DMS53 treated with DMSO at 0.1 percent for 48 hours (cell line): ENCODE results near the gene NAGK.
"Not testable (repeated sequence)": the region's sequence is repeated elsewhere in the genome, so short reads cannot be mapped to it uniquely, and the experiment has no call there.

Experiments
- DNase-seq: peaks from one replicate; lab custom pipeline; 2025; ENCODE audit not compliant: unreplicated experiment; lab: John Stamatoyannopoulos, UW

Gene NAGK

GRCh38 chr2:71069376-71069775 lies 928 bp downstream of the NAGK start:
- DNase-seq = no peak

GRCh38 chr2:71070294-71071093 lies 2.0 kb downstream of the NAGK start:
- no peak for DNase-seq

- DNase-seq = no peak
Measured at GRCh38 chr2:71071681-71072398, 3.4 kb downstream of the NAGK start.

GRCh38 chr2:71072492-71072891 lies 4.0 kb downstream of the NAGK start:
- DNase-seq = no peak

GRCh38 chr2:71073475-71073874 lies 5.0 kb downstream of the NAGK start:
- DNase-seq = no peak

GRCh38 chr2:71074893-71075395 lies 6.5 kb downstream of the NAGK start:
- no peak for DNase-seq

GRCh38 chr2:71078624-71079023 lies 10.2 kb downstream of the NAGK start:
- no peak for DNase-seq

GRCh38 chr2:71082402-71083252 lies 14.2 kb downstream of the NAGK start:
- DNase-seq = no peak

GRCh38 chr2:71083297-71083696 lies 14.8 kb downstream of the NAGK start:
- not testable (repeated sequence) for DNase-seq

GRCh38 chr2:71083752-71084312 lies 15.4 kb downstream of the NAGK start:
- not testable (repeated sequence) for DNase-seq

- peak; percentile 13 for DNase-seq
Measured at GRCh38 chr2:71085325-71086003, 17.0 kb downstream of the NAGK start.

GRCh38 chr2:71089475-71089874 lies 21.0 kb downstream of the NAGK start:
- not testable (repeated sequence) for DNase-seq

- DNase-seq = not testable (repeated sequence)
Measured at GRCh38 chr2:71091808-71092207, 23.4 kb downstream of the NAGK start.

GRCh38 chr2:71092491-71093260 lies 24.2 kb downstream of the NAGK start:
- not testable (repeated sequence) for DNase-seq

GRCh38 chr2:71100195-71100964 lies 31.9 kb downstream of the NAGK start:
- DNase-seq = peak; percentile 31

- no peak for DNase-seq
Measured at GRCh38 chr2:71101656-71102055, 33.2 kb downstream of the NAGK start.

GRCh38 chr2:71102981-71103681 lies 34.7 kb downstream of the NAGK start:
- DNase-seq = no peak

- no peak for DNase-seq
Measured at GRCh38 chr2:71103809-71104208, 35.4 kb downstream of the NAGK start.
